LNCAP (cell line): Measurements from ENCODE around the gene RABEP2.

ENCODE experiments used
- TF ChIP-seq, protein P1 (sequence below): fragments of 450-650 bp; IDR thresholded peaks from 2 replicates; pipeline ENCODE4 v1.5.1; 2017; ENCODE audit warnings: mild to moderate bottlenecking

The RABEP2 gene

GRCh38 chr16:28873543-28874201 lies 51.4 kb downstream of the RABEP2 start:
- TF ChIP-seq, protein P1, sequence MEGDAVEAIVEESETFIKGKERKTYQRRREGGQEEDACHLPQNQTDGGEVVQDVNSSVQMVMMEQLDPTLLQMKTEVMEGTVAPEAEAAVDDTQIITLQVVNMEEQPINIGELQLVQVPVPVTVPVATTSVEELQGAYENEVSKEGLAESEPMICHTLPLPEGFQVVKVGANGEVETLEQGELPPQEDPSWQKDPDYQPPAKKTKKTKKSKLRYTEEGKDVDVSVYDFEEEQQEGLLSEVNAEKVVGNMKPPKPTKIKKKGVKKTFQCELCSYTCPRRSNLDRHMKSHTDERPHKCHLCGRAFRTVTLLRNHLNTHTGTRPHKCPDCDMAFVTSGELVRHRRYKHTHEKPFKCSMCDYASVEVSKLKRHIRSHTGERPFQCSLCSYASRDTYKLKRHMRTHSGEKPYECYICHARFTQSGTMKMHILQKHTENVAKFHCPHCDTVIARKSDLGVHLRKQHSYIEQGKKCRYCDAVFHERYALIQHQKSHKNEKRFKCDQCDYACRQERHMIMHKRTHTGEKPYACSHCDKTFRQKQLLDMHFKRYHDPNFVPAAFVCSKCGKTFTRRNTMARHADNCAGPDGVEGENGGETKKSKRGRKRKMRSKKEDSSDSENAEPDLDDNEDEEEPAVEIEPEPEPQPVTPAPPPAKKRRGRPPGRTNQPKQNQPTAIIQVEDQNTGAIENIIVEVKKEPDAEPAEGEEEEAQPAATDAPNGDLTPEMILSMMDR: peak; percentile 71

- TF ChIP-seq, protein P1: no peak
These were observed 52.1 kb downstream of the RABEP2 start for GRCh38 chr16:28872952-28873351.

GRCh38 chr16:28869201-28869600 lies 55.8 kb downstream of the RABEP2 start:
- TF ChIP-seq, protein P1: no peak

- TF ChIP-seq, protein P1: no peak
These were observed 57.8 kb downstream of the RABEP2 start for GRCh38 chr16:28867241-28867640.

DNA sequence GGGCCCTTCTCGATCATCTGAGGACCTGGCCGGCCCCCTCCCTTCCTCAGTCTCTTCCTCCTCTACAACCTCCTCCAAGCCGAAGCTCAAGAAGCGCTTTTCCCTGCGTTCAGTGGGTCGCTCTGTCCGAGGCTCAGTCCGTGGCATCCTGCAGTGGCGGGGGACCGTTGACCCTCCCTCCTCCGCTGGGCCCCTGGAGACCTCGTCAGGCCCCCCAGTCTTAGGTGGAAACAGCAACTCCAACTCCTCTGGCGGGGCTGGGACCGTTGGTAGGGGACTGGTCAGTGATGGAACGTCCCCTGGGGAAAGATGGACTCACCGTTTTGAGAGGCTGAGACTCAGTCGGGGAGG lies 58.6 kb downstream of the RABEP2 start:
- TF ChIP-seq, protein P1: no peak

DNA sequence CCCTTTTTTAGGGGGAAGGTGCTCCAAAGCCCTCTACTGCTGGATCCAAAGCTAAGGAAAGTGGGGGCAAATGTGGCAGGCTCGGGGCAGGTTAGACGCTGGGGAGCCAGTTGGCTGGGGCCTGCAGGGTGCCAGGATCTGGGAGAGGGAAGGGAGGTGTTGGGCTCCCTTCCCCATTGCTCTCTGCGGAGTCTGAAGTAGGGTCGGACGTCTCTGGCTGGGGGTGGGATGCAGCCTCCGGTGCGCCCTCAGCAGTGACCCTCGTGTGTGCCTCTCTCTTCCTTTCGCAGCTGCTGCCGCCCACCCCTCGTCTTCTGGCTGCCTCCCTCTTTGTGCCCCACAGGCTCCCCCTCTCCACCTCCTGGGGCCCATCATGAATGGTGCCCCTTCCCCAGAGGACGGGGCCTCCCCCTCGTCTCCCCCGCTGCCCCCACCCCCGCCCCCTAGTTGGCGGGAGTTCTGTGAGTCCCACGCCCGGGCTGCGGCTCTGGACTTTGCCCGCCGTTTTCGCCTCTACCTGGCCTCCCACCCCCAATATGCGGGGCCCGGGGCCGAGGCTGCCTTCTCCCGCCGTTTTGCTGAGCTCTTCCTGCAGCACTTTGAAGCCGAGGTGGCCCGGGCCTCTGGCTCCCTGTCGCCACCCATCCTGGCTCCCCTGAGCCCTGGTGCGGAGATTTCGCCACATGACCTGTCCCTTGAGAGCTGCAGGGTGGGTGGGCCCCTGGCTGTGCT lies 59.1 kb downstream of the RABEP2 start:
- TF ChIP-seq, protein P1: no peak

- TF ChIP-seq, protein P1: no peak
These were observed 59.9 kb downstream of the RABEP2 start for GRCh38 chr16:28865001-28865688.
